Measurements from ENCODE around the gene LCN15.
"Not testable (repeated sequence)": the region's sequence is repeated elsewhere in the genome, so short reads cannot be mapped to it uniquely, and the experiment has no call there.

LCN15 gene

GRCh38 chr9:136799079-136799853 is 34.9 kb upstream of the LCN15 start:
- no peak for TF ChIP-seq CTCF (IDR thresholded peaks at IDR 0.05; ENCODE audit: insufficient read depth, missing control alignments)
- no peak for FAIRE-seq
- DNase-seq (ENCODE audit: insufficient read length, low spot score) = no peak

GRCh38 chr9:136798708-136799078 is 34.4 kb upstream of the LCN15 start:
- no peak for FAIRE-seq
- TF ChIP-seq CTCF (IDR thresholded peaks at IDR 0.05; ENCODE audit: insufficient read depth, missing control alignments) = no peak
- no peak for DNase-seq (ENCODE audit: insufficient read length, low spot score)

GRCh38 chr9:136796775-136797347 is 32.5 kb upstream of the LCN15 start:
- FAIRE-seq; DNase-seq (ENCODE audit: insufficient read length, low spot score): not testable (repeated sequence)

- FAIRE-seq = no peak
- DNase-seq (ENCODE audit: insufficient read length, low spot score) = no peak
- no peak for TF ChIP-seq CTCF (IDR thresholded peaks at IDR 0.05; ENCODE audit: insufficient read depth, missing control alignments)
Observed at GRCh38 chr9:136796238-136796774, 32.0 kb upstream of the LCN15 start, which contains the start of gene CCDC183. CCDC183 (plus strand) TSS chr9:136796338; CDS start chr9:136796398, 60 bp downstream.

- no peak for TF ChIP-seq CTCF (IDR thresholded peaks at IDR 0.05; ENCODE audit: insufficient read depth, missing control alignments)
- FAIRE-seq = no peak
- no peak for DNase-seq (ENCODE audit: insufficient read length, low spot score)
Observed at GRCh38 chr9:136795000-136795348, 30.7 kb upstream of the LCN15 start.

GRCh38 chr9:136794281-136794999 is 30.1 kb upstream of the LCN15 start:
- no peak for TF ChIP-seq CTCF (IDR thresholded peaks at IDR 0.05; ENCODE audit: insufficient read depth, missing control alignments)
- FAIRE-seq (no peak), DNase-seq (ENCODE audit: insufficient read length, low spot score) (no peak)

GRCh38 chr9:136793086-136793946 is 29.0 kb upstream of the LCN15 start:
- FAIRE-seq = no peak
- TF ChIP-seq CTCF (IDR thresholded peaks at IDR 0.05; ENCODE audit: insufficient read depth, missing control alignments) = no peak
- no peak for DNase-seq (ENCODE audit: insufficient read length, low spot score)
